HG02610 (cell line): ENCODE results near the gene ARID2.

Source experiments
- ATAC-seq: cut with Tn5 transposase; IDR thresholded peaks from one replicate; pipeline ENCODE4 v1.9.1; 2021; ENCODE audit warnings: mild to moderate bottlenecking, moderate library complexity; ENCODE audit not compliant: unreplicated experiment

ARID2 gene

DNA sequence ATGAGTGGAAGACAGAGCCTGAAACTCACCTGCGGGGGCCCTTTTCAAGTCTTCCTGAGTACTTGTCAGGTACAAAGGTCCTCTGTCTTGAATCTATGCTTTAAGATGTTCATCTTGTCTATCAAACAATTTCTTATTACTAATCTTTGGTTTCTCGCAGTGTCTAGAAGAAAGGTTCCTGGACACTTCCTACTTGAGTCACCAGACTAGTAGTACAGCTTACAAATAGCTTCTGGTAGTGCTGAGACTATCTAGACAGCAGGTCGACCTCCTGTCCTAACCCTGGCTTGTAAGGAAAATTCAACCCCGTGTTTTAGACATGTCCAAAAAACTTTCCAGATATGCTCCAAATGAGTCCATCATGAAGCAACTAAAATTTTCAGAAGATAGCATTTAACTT lies 11.2 kb upstream of the ARID2 start:
- no peak for ATAC-seq

DNA sequence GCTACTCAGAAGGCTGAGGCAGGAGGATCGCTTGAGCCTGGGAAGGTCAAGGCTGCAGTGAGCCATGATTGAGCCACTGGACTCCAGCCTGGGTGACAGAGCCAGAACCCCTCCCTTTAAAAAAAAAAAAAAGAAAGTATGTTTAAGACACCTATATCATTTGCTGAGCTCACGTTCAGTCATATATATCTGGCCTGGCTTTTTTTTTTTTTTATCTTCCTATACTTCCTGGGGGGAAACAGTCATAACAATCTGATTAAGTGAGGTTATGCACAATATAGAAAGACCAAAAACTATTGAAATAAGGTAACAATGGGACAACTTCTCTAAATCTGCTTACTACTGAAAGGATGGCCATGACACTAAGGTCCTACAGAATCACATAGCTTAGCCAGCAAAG lies 9.4 kb upstream of the ARID2 start:
- ATAC-seq = no peak

DNA sequence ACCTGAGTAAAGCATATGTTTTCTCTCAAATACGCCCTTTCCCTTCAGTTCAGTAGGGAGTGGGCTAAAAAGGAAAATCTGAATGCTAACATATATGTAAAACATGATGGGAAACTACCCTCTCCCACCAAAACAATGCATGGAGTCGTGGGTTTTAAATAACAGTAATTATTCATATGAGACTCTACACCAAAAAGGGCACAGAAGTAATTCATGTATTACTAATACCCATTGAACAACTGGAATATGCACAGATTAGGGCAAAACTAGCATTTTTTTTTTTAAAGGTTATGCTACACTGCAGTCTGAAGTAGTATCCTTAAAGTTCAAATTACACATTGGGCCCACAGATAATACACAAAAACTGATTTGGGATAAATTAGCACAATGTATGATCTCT lies 8.1 kb upstream of the ARID2 start:
- no peak for ATAC-seq

DNA sequence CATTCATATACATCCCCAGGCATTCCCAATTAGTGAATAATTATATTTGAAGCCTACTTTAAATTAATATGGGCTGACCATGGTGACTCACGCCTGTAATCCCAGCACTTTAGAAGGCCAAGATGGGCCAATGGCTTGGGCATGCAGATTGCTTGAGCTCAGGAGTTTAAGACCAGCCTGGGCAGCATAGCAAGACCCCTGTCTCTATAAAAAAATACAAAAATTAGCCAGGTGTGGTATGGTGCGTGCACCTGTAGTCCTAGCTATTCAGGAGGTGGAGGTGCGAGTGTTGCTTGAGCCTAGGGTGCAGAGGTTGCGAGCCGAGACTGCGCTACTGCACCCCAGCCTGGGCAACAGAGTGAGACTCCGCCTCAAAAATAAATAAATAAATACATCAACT lies 7.6 kb upstream of the ARID2 start:
- ATAC-seq = no peak

DNA sequence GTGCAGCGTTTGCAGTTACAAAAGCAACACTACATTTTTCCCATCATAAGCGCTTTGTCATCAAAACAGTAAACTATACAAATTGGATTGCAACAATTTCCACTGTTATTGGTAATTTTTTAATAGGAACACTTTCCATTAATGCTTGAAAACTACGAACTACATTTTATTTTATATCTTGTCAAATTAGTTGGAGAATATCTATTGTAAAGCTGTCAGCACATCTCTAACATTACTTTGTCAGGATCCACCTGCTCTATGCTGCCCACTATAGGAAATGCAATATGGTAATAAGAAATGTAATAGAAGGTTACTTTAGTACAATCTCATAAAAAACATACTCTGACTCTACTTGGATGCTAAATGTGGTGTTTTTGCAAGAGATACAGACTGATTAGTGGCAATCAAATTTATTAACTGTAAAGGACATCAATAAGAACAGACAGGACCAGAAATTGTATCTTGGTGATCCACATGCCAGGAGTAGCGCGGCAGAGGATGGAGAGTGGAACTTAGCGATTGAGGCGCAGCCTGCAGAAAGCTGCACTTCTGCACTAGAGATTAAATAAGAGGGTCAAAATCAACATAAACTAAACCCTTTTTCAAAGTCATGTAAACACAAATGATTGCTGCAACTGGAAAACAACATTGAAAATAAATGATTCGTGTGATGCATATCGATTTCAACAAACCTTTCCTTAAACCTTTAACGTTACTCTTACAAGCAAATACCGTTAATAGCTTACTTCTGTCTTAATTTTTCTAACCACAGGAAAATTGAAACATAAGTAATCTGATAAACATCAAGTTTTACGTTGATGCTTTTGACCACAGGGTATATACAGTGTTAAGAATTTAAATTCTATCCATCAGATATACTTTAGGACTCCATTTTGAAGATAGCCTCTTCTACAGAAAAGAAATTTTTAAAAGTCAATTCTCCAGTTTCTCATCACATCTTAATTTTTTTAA lies 3.6 kb upstream of the ARID2 start:
- no peak for ATAC-seq

DNA sequence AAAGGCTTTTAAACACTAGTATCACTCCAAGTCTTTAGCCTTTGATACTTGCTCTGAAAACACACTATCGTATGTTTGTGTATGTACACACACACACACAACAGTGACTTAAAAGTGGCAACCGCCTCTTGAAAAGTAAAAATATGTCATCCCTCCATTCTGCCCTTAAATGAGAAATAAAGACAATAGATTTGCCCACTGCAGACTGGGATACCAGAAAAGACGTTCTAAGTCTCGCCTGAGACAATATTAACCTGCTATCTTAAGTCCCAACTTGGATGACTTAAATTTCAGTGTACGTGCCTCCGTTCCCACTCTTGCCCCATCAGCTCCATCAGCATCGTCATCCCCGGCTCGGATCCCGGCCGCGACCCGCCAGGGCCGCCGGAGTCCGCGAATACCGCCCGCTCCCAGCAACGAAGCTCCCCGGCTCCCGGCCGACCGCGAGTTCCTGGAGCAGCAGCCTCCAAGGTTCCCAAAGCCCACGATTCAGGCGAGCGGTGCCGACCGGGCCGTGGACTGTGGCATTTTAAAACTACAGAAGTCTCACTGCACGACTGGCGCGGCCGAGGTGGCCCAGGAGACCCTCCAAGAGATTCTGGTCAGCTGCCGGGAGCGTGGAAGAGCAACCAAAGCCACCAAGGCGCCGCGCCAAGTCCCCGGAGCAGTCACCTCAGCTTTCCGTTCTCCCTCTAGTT lies 2.8 kb upstream of the ARID2 start:
- ATAC-seq = no peak

DNA sequence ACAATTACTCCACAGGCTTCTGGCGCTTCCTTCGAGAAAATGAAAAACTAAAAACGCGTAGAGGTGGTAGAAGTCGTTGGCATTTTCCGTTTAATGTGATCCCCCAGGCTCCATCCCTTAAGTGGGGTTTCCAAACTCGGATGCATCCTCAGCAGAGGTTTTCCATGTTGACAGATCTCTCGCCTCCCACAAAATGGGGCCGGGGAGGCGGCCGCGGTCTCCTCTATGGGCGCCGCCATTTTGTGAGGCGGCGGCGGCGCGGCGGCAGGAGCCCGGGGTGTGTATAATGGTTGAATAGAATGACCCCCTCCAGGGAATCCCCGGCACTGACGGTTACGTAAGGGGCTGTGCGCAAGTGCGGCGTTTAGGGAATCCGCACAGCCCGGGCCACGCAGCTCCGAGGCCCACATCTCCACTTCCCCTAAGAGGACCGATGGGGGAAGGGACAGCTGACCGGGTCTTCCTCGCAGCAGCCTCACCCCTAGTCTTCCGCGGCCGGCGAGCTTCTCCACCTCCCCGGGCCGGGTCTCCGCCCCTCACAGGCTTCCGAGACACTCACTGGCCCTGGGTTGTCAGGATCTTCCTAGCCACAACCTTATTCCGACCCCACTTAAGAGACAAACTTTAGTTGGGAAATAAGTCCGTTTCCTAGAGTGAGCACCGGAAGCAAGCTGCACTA lies 2.1 kb upstream of the ARID2 start:
- ATAC-seq = peak; percentile 57

DNA sequence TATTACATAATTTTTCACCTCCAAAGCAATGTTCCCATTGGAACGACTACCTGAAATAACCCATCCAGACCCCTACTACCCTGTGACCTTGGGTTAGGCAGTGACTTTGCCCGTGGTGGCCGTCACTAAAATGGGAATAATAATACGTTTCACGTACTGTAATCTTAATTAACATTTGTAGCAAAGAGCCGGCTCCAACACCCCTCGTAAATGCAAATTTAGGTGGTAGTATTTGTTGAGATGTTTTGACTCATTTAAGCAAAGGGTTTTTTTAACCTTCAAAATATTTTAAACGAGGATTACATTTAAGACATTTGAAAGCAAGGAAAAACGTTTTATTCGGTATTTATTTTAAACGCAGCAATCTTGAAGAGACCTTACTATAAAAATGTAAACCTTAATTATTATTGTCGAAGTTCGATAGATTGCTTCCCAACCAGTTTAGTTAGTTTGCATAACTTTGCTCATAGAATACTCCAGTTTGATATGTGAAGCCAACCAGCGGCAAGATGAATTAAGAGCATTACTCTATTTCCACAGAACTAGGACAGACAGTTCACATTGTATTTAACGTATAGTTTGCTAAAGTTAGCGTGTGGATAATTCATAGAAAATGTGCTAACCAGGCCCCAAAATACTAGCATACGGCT lies 1.4 kb upstream of the ARID2 start:
- ATAC-seq = no peak

DNA sequence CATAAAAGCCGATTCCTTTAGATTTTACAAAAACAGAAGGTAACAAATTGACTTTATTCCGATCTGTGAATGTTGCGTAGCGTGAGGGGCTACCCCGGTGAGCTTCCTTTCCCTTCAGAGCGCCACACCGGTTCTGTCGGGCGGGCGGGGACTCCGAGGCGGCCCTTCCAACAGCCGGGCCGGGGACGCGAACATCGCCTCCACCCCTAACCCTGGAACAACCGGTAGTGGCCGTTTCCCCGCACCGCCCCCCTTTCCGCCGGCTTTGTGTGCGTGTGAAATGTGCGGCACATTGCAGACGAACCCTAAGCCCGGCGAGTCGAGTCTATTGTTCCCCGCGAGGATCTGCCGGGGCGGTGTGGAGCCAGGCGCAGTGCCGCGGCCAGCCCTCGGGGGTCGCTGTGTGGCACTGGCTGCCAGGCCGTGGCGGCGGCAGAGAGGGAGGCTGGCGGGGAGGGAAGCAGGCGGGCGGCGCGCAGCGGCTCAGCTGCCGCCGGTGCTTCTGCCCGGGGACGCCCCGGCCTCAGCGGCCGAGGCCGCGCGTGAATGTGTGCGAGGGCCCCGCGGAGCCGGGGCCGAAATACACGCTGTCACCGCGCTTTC lies 775 bp upstream of the ARID2 start:
- ATAC-seq = peak; percentile 57

DNA sequence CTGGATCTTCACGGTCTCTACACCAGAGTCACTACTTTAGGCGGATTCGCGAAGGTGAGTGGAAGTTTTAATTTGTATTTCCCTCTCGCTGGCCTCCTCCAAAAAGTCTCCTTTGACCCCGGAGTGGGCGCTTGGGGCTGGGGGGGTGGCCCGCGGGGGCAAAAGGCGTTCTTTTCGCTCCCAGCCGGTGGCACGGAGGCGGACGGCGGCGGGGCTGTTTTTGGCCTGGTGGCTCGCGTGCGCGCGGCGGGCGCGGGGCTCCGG lies 510 bp downstream of the ARID2 start:
- ATAC-seq = no peak

DNA sequence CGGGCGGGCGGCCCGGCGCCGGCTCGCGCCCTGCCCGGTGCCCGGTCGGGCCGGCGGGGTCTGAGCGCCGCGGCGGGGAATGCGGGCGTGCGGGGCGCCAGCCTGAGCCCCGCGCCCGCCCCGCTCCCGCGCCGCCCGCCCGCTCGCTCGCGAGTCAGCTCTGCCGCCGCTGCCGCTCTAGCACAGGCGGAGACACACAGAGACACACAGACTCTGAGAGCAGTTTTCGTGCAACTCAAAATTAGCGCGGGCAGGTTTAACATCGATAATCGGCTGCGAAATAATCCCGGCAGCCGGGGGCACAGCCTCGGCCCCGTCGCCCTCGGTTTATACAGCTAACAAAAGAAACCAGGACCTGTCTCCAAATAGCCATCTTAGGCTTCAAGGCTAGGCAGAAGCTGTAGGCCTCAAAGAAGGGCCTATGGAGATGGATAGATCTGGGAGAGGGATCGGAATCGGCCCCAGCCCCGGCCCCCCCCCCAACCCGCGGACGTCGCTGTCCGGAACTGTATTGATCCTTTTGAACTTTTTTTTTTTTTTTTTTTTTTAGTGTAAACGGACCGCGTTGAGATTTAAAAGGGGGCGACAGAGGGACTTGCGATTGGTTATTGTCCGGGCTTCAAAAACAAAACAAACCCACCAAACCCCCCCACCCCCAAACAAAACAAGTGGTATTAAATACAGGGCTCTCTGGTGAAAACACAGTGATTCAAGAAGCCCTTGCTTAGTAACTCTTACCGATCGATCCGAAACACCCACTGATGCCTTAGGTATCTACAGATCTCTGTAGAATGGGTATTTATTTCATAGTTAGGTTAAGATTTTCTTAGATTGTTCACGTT lies 1.1 kb downstream of the ARID2 start:
- no peak for ATAC-seq

DNA sequence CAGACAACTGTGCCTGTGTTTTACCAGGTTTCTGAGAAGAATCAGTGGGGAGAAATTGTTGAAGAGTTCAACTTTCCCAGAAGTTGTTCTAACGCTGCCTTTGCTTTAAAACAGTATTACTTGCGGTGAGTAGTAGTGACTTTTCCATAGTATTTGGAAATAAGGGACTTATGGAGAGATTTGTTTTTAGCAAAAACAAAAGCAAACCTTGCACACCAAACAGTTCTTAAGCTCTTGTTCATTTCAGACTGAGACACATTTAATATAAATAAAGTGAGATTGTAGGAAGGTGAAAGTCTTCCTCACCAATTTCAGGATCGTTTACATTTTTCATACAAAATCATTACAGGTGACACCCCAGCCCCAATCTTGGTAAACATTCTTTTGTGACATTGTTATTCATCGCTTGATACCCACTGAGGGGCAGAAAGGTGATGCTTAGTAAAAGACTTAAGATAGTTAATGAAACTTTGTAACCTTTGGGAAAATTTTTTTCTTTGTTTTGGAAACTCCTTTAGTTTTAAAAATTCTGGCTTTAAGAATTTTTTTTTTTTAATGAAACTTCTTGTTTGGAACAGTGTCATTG lies 1.8 kb downstream of the ARID2 start:
- no peak for ATAC-seq

DNA sequence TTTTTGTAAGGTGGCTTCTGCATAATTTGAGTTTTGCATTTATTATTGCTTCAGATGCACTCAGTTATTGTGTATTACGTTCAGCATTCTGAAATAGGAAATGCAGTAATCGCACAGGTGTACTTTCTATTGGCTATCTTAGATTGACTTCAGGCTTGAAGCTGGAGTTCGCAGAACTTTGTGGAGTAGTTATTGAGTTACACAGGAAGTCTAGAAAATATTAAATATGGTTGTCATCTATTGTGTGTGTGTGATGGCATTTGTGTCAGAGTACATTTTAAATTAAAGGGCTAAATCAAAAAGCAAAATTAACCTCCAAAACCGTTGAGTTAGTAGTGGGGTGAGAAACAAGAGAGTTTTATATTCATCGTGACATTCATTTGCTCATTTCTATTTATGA lies 2.7 kb downstream of the ARID2 start:
- ATAC-seq = no peak

DNA sequence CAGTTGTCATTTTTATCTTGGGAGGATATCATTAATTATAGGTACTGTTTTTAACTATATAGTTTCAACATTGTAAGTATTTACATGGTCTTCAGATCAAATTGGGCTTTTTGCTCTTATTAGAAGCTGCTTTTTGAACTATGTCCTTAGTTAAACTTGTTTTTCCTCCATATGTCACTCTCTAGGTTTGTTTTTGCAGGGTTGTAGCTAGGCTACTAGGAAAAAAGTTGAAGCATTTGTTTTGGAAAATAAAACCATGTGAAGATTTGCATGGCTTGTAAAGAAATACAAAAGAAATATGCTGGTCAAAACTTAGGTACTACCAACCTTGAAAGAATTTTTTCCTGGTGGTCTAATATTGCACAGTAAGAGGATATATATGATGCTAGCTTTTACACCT lies 3.4 kb downstream of the ARID2 start:
- no peak for ATAC-seq

DNA sequence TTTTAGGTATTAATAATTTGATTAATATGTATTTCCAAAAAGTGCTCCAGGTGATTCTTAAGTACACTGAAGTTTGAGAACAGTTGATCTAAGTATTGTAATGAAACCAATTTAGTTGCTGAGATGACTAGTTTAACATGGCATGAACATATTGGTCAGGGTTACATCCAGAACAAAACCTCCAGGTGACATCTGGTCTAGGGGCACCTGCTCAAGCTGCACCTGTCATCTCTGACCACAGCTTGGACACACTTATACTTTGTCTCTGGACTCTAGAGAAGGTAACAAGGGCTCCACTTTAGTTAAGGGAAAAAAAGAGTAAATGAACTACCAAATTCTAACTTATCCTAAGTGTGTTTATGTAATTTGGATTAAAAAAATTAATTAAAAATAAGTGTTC lies 8.1 kb downstream of the ARID2 start:
- no peak for ATAC-seq

DNA sequence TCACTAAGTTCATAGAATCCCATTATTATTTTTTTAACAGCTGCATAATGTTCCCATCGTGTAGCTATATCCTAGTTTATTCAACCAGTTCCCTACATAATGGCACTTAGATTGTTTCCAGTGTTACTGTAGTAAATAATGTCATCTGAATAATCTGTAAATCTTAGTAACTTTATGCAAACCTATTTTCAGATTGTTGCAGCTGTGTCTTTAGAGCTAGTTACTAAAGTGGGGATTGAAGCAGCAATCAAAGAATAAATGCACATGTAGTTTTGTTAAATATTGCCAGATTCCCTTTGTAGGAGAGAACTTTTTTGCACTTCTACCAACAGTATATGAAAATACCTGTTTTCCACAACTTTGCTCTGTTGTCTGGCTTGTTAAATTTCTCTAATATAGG lies 13.1 kb downstream of the ARID2 start:
- ATAC-seq = no peak

DNA sequence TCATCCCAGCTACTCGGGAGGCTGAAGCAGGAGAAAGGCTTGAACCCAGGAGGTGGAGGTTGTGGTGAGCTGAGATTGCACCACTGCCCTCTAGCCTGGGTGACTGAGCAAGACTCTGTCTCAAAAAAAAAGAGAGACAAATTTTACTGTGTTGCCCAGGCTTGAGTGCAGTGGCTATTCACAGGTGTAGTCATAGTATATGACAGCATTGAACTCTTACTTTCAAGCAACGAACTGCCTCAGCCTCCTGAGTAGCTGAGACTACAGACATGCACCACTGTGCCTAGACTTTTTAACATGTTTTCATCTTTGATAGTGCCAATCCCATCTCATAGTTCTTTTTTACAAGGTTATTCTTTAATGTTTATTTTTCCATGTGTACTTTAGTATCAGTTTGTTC lies 13.7 kb downstream of the ARID2 start:
- ATAC-seq = no peak

DNA sequence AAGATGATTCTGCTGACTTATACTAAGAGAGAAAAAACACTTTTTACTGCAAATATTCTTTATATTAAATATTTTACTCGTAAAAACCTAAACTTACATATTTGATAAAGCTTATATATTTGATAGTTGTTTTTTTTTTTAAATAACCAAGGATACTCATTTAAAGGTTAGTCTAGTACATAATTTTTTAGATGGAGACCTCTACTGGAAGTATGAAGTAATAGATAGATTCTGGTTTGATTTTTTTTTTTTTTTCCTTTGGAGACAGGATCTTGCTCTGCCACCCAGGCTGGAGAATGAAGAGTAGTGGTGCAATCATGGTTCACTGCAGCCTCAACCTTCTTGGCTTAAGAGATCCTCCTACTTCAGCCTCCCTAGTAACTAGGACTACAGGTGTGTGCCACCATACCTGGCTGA lies 16.4 kb downstream of the ARID2 start:
- no peak for ATAC-seq

DNA sequence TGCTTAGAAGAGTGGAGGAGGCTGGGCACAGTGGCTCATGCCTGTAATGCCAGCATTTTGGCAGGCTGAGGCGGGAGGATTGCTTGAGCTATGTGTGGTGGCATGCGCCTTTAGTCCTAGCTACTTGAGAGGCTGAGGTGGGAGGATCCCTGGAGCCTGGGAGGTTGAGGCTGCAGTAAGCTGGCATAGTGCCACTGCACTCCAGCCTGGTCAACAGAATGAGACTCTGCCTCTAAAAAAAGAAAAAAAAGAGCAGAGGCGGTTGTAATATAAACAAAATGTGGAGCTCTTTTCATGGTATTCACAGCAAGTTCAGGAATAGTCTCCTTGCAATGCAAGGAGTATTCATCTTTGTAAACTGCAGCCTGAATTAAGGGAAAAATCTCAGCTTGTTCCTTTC lies 27.2 kb downstream of the ARID2 start:
- ATAC-seq = no peak

DNA sequence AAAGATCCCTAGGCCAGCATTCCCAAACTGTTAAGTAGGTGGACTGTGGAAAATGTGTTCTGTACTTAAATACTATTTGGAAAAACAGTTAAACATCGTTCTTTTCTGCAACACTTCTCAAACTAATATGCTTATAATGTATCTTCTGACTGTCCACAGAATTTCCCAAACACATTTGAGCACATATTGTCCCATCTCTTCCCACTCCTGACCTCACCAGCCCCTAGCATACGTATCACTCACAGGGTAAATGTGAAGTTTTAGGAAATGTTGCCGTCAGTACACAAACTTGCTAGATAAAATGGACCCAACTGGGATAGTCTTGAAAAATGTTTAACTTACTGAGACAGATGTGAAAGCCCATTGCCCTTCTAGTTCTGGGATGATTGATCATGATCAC lies 27.7 kb downstream of the ARID2 start:
- ATAC-seq = no peak
